ENCODE data around the gene CEP85L.

- no peak for TF ChIP-seq EZH2phosphoT487 (IDR thresholded peaks at IDR 0.05; ENCODE audit: insufficient read depth, low read depth)
- no peak for TF ChIP-seq EZH2 (IDR thresholded peaks at IDR 0.05; ENCODE audit: insufficient read depth, poor library complexity, severe bottlenecking)
Observed at GRCh38 chr6:118630067-118630466, 21.3 kb downstream of the CEP85L start.
